Caki2 (cell line): ENCODE results near the gene COX17. TPM values are rescaled to one million over a fixed set of nuclear protein-coding genes. Genes with fewer than 3 reads are reported as not detected.

Source experiments
- DNase-seq: peaks from one replicate; pipeline ENCODE4 v3.0.0-alpha.2; 2015; ENCODE audit warnings: low read depth
- in situ Hi-C: cut with HindIII; loops from 2 replicates; pipeline ENCODE4 v1.10.0; 2016; ENCODE audit warnings: low sequenced_read_pairs, low pct_unique_long_range_greater_than_20kb, mixed read lengths
- total RNA-seq: library from RNA; depleted of rRNA; stranded (reverse); fragments of >200 nt; shearing (Covaris generic); gene quantifications from 2 replicates; pipeline ENCODE4 v1.2.3, GENCODE V29; 2014; ENCODE audit warnings: low replicate concordance; rRNA removed

COX17 gene
- total RNA-seq, 1 experiment from 2014 or later = 22.3 TPM

DNA sequence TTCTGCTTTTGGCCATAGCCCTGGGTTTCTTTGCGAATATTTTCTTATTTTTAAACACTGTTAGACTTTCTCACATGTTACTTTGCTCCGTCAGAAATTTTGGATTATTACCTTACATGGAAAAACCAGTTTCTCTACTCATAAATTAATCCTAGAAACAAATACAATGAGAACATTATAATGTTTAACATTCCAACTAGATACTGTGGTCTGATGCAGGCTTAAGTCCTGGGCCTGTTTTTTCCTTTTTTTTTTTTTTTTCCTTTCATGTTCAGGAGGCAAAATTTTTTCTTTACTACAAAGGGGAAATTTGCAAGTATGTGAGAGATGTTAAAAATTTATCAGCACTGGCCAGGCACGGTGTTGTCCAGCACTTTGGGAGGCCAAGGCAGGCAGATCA, 45.7 kb downstream of the COX17 start:
- DNase-seq = no peak
- in situ Hi-C loops = no loop called here

DNA sequence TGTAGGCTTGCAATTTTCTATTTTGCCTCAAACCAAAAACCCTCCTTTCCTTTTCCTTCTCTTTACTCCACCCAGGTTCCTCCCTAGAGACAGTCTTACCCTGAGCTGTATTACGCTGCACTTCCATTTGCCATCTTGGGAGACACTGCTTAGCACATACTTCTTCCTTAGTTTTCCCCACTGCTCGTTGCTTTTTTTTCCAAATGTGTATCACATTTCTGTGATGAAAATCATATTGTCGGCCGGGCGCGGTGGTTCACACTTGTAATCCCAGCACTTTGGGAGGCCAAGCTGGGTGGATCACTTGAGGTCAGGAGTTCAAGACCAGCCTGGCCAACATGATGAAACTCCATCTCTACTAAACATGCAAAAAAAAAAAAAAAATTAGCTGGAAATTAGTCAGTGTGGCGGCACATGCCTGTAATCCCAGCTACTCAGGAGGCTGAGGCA, 46.3 kb downstream of the COX17 start:
- in situ Hi-C loops = no loop called here
- DNase-seq = no peak

DNA sequence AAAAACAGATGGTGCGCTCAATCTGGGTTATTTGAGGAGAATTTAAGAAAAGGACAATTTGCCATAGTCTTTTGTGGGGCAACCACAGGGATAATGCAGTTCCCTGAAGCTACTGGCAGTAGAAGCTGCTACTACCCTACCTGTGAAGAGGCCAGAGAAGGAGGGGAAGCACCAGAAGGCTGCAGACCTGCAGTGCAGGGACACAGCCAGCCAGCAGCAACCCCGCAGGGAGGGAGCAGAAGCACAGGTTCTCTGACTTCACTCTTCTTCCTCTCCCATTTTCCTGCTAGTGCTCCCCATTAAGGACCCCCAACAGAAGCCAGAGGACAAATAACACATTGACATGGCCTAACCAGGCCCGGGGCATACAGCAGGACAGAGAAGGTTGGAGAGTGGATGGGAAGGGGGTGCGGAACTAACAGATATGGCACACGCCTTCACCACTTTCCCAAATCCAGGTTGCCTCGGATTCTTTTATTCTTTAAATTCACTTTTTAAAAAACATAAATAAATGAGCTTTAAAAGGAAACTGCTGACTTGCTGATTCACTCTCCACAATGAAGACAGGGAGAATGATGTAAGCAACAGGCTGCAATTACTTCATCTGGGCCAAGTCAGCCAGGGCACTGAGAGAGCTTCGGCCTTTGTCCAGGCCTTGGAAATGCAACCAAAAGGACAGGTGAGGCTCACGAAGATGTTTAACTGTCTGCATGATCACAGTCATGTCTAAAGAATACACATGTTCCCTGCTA, 46.9 kb downstream of the COX17 start:
- DNase-seq = no peak
- in situ Hi-C loops = no loop called here

DNA sequence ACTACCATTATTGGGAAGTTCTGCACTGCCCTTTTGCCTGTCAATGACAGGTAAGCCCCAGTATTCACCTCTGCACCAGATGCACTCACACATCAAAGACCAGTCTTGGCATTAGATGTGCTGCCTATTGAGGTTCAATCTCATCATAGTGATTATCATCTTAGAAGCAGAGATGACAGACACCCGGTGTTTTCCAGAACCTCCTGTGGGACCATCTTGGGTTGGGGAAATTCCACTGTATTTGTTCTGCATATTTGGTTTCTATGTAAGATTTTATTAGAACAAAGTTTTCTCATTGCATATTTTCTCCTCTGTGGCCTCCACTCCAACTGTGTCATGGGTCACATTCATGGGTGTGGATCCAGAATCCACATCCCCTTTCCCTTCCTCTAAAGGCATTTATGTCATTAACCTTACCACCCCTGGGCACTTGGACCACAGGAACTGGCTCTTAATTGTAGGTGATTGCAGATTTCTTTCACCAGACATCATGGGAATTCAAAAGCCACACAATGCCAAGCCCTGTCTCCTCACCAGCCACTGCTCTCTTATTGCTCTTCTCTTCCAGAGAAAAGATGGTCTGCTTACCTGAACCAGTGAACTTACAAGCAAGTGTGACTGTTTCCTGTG, 48.3 kb downstream of the COX17 start:
- in situ Hi-C loops = no loop called here
- DNase-seq = no peak

DNA sequence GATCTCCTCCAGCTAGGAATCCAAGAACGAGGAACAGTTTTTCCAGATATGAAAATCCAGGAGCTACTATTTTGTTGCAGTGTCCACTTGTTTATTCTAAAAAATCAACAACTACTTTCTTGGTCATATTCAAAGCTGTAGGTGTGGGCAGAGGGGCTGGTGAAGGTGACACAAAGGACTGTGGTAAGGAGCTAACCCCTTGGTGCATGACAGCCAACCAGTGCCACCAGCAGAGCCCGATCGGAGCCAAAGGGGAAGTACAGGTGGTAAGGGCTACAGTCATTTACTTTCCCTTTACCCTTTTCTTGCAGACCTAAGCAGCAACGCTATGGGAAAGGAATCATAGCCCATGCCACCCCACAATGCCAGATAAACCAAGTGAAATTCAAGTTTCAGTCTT, 48.8 kb downstream of the COX17 start:
- DNase-seq = no peak
- in situ Hi-C loops = no loop called here

DNA sequence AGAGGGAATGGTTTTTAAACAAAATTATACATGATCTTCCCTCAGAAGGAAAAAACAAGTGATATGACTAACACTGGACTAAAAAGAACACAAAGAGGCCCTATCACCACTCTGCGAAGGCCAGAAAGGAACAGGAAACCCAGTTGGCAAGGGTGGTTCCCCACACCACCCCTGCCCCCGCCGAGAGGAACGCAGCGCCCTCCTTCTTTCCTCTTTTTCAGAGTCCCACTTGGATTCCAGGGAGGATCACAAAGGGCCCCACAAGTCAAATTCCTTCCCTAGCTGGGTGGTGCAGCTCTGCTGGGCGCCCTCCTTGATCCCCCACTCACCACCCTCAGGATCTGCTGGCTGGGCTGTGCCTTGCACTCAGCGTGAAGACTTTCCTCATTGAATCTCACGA, 49.7 kb downstream of the COX17 start:
- in situ Hi-C loops = no loop called here
- no peak for DNase-seq

DNA sequence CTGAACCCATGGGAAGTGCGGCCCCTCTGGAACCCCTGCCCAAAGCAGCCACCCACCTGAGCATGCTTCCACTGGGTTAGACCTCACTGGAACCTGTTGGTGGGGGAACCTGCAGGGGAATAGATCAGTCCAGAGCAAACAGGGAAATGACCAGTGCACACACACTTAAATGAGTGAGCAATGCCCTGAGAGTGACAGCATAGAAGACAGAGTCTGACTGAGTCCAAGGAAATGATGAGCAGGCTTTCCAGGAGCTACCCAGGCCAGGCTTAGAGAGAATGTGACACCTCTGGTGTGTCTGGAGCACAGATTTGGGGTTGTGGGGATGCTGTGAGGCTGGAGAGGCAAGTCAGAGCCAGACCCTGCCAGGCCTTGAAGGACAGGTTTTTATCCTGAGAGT, 51.0 kb downstream of the COX17 start:
- DNase-seq = no peak
- in situ Hi-C loops = no loop called here

DNA sequence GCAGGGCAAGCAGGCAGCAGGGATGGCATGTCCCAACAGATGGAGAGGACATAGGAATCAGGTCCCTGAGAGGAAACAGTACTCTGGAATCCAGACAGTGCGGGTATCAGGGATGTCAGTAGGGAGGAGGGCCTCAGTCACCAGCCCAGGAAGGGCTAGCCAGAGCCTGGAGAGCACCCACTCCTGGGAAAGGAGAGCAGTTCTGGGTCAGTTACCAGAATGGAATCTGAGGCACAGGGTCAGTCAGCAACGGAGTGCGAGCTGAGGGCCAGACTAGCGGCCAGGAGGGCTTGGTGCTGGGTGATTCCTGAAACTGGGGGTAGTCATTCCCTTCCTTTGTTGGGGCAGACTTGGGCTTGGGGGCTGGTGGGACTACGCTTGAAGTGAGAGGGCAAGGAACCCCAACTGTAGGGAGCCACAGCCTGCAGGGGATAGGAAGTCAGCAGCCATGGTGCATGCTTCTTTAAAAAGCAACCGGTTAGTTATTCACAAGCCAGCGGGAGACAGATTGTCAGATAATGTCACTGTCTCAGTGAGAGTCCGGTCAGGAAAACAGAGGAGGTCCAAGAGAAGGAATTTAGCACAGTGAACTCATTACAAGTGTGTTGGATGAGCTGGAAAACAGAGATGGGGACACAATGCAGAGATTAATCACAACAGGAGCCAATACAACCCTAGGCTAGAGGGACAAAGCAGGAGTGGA, 51.6 kb downstream of the COX17 start:
- no peak for DNase-seq
- in situ Hi-C loops = no loop called here

DNA sequence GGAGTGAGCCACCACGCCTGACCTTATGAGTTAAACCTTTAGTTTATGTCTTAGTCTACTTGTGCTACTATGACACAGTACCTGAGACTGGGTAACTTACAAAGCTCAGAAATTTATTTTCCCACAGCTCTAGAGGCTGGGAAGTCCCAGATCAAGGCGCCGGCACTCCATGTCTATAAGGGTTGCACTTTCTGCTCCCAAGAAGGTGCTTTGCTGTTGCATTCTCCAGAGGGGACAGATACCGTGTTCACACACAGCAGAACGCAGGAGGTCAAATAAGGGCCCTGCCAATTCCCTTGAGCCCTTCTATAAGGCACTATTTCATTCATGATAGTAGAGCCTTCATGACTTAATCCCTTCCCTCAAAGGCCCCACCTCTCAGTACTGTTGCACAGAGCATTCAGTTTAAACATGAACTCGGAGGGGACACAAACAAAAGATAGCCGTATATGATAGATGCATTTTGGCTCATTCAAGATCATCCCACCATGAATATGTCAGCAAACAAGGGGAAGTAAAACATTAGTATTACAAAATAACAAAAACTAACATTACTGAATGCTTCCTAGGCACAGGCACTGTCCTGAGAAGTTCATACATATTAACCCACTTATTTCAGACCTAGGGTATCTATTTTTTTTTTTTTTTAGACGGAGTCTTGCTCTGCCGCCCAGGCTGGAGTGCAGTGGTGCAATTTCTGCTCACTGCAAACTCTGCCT, 53.0 kb downstream of the COX17 start:
- no peak for DNase-seq
- in situ Hi-C loops = no loop called here

DNA sequence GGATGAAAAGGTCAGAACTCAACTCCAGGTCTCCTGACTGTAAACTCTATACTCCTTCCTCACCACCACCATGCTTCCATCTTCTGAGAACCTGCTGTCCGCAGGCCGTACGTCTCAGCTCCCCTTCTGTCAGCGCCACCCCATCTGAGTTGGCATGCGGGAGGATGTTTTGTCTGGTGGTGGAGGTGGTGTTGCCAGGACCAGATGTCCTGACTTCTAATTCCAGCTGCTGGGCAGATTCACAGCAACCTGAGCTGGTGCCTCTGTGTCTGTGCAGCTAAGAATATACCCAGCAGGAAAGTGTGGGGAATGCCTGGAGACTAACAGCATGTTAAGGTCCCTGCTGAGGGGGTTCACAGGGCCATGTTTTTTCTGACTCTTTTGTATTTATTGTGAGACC, 56.3 kb downstream of the COX17 start:
- no peak for DNase-seq
- in situ Hi-C loops = no loop called here

Other genes starting within 250 kb of the COX17 start
- 41.5 and 91.3 TPM in 2 replicates for gene TMEM39A, start 213.8 kb downstream of the COX17 start, total RNA-seq
- 2.1 and 16.1 TPM in 2 replicates for gene POGLUT1, start 208.4 kb downstream of the COX17 start, total RNA-seq
- 22.9 and 55.5 TPM in 2 replicates for gene TIMMDC1, start 178.9 kb downstream of the COX17 start, total RNA-seq
- gene CD80, start 117.8 kb downstream of the COX17 start, total RNA-seq = not detected in 2 replicates
- gene ADPRH, start 97.9 kb downstream of the COX17 start, total RNA-seq = 1.7 and 2.2 TPM in 2 replicates
- gene PLA1A, start 79.5 kb downstream of the COX17 start, total RNA-seq = 10.6 and 17.7 TPM in 2 replicates
- gene POPDC2, start 16.8 kb downstream of the COX17 start, total RNA-seq = not detected in 2 replicates
- 0.17 and 4.5 TPM in 2 replicates for gene CFAP91, start 25.6 kb upstream of the COX17 start, total RNA-seq
- not detected in 2 replicates for gene NR1I2, start 104.7 kb upstream of the COX17 start, total RNA-seq